Measurements from ENCODE around the gene AFAP1. TPM values are rescaled to one million over a fixed set of nuclear protein-coding genes. Genes with fewer than 3 reads are reported as not detected.

AFAP1 gene
- total and polyA plus RNA-seq, 2 experiments from 2014 or later, result 10.5 to 31.9 TPM

DNA sequence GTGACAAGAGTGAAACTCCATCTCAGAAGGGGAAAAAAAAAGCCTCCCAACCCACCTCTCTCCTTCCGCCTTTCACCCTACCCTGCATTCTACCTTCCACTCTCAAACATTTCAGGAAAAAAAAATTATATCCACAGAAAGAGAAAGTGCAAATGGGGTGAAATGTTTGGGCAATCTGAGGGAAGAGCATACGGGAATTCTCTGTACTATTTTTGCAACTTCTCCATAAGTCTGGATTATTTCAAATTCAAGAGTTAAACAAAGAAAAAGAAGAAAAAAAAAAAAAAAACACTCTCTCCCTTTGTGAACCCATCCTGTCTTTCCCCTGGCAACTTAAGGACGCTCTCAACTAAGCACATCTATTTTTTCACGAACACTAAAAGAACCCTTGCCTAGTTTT, 41.3 kb downstream of the AFAP1 start:
- no peak overlapping the region for H3K4me3 ChIP-seq
- no peak overlapping the region for H3K27ac ChIP-seq
- no peak for TF ChIP-seq CTCF (IDR thresholded peaks at IDR 0.05; ENCODE audit: low read depth, low read length)
- peaks cover 58% of the 10 kb centered on the region for H3K4me1 ChIP-seq (ENCODE audit: low read depth)
- H3K9me3 ChIP-seq (ENCODE audit: low read depth), result no peaks in the 10 kb centered on the region
- no peaks in the 10 kb centered on the region for H3K36me3 ChIP-seq
- no peaks in the 10 kb centered on the region for H3K27me3 ChIP-seq
- no peak for DNase-seq (ENCODE audit: low read depth in 1 of 2, low spot score in 1 of 2)

DNA sequence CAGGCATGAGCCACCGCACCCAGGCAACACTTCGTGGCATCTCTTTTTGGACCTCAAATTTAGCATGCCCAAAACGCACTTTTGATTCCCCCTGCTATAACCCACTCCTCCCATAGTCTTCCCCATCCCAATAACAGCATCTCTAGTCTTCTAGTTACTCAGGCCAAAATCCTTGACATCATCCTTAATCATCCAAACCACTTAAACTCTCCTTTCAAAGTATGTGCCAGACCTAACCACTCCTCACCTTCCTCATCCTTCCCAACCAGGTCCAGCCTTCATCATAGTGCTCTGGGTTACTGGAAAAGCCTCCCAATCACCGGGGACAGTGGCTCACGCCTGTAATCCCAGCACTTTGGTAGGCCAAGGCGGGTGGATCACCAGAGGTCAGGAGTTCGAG, 41.9 kb downstream of the AFAP1 start:
- no peak for TF ChIP-seq CTCF (IDR thresholded peaks at IDR 0.05; ENCODE audit: low read depth, low read length)
- H3K27me3 ChIP-seq, result no peaks in the 10 kb centered on the region
- no peaks in the 10 kb centered on the region for H3K36me3 ChIP-seq
- H3K9me3 ChIP-seq (ENCODE audit: low read depth), result no peaks in the 10 kb centered on the region
- H3K4me1 ChIP-seq (ENCODE audit: low read depth), result peaks cover 55% of the 10 kb centered on the region
- no peak overlapping the region for H3K27ac ChIP-seq
- no peak for DNase-seq (ENCODE audit: low read depth in 1 of 2, low spot score in 1 of 2)
- H3K4me3 ChIP-seq, result no peak overlapping the region

DNA sequence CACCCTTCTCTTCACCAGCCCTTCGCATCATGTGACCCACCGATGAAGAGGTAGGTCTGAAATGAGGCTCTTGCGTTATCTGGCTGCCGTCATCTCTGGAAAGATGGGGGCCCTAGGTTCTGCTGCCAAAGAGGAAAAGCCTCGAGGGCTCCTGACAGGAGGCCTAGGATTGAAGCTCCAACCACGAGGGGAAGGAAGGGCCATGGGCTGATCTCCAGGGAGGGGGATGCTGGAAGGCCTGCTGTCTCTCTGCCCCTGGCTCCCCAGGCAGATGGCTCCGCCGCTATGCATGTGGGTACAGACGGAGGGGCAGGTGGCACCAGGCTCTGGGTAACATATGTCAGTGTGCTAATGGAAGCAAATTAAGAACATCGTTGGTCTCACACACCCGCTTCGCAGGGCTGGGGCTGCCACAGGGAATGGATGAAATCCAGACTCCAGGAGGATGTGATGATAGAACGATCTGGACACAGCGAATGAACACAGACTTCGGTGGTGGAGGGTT, 44.9 kb downstream of the AFAP1 start:
- no peak for TF ChIP-seq CTCF (IDR thresholded peaks at IDR 0.05; ENCODE audit: low read depth, low read length)
- Histone ChIP-seq H3K36me3 (no peaks in the 10 kb centered on the region), H3K4me1 (ENCODE audit: low read depth) (peaks cover 51% of the 10 kb centered on the region), H3K27ac (peak overlapping the region; percentile 65), H3K27me3 (no peaks in the 10 kb centered on the region), H3K9me3 (ENCODE audit: low read depth) (no peaks in the 10 kb centered on the region), H3K4me3 (no peak overlapping the region)
- DNase-seq (ENCODE audit: low read depth in 1 of 2, low spot score in 1 of 2), result peak in 1 of 2 donors; percentile 59

GRCh38 chr4:7894098-7894676, 45.5 kb downstream of the AFAP1 start:
- no peaks in the 10 kb centered on the region for H3K9me3 ChIP-seq (ENCODE audit: low read depth)
- no peaks in the 10 kb centered on the region for H3K27me3 ChIP-seq
- no peak for TF ChIP-seq CTCF (IDR thresholded peaks at IDR 0.05; ENCODE audit: low read depth, low read length)
- H3K4me1 ChIP-seq (ENCODE audit: low read depth), result peaks cover 46% of the 10 kb centered on the region
- DNase-seq (ENCODE audit: low read depth in 1 of 2, low spot score in 1 of 2), result no peak
- H3K4me3 ChIP-seq, result no peak overlapping the region
- H3K27ac ChIP-seq, result peak overlapping the region; percentile 65
- H3K36me3 ChIP-seq, result no peaks in the 10 kb centered on the region

GRCh38 chr4:7893539-7893938, 46.1 kb downstream of the AFAP1 start:
- no peak for TF ChIP-seq CTCF (IDR thresholded peaks at IDR 0.05; ENCODE audit: low read depth, low read length)
- no peak overlapping the region for H3K27ac ChIP-seq

More at GRCh38 chr4:7893539-7893938, 46.1 kb downstream of the AFAP1 start:
- Histone ChIP-seq H3K27me3 (no peaks in the 10 kb centered on the region), H3K9me3 (ENCODE audit: low read depth) (no peaks in the 10 kb centered on the region), H3K4me3 (no peak overlapping the region), H3K4me1 (ENCODE audit: low read depth) (peaks cover 42% of the 10 kb centered on the region), H3K36me3 (no peaks in the 10 kb centered on the region)
- DNase-seq (ENCODE audit: low read depth in 1 of 2, low spot score in 1 of 2), result no peak

Data from cardiac muscle cell (in vitro differentiated cells and primary cell).